Measurements from ENCODE around the gene PPEF1.

The PPEF1 gene

GRCh38 chrX:18874560-18875255, 167.3 kb downstream of the PPEF1 start:
- Mint-ChIP-seq H3K4me3 (no peak overlapping the region), H3K27me3 (no peaks in the 10 kb centered on the region), H3K9me3 (no peaks in the 10 kb centered on the region), H3K27ac (no peak overlapping the region), H3K4me1 (ENCODE audit: low read depth) (peaks cover 9% of the 10 kb centered on the region), H3K36me3 (ENCODE audit: low read depth) (no peaks in the 10 kb centered on the region)

- Mint-ChIP-seq H3K27ac (no peak overlapping the region), H3K4me3 (no peak overlapping the region), H3K36me3 (ENCODE audit: low read depth) (no peaks in the 10 kb centered on the region), H3K4me1 (ENCODE audit: low read depth) (peaks cover 9% of the 10 kb centered on the region), H3K9me3 (no peaks in the 10 kb centered on the region), H3K27me3 (no peaks in the 10 kb centered on the region)
Measured at GRCh38 chrX:18875256-18875878, 167.9 kb downstream of the PPEF1 start.

- no peaks in the 10 kb centered on the region for H3K27me3 Mint-ChIP-seq
- peaks cover 9% of the 10 kb centered on the region for H3K4me1 Mint-ChIP-seq (ENCODE audit: low read depth)
- no peaks in the 10 kb centered on the region for H3K9me3 Mint-ChIP-seq
- no peaks in the 10 kb centered on the region for H3K36me3 Mint-ChIP-seq (ENCODE audit: low read depth)
- no peak overlapping the region for H3K4me3 Mint-ChIP-seq
- no peak overlapping the region for H3K27ac Mint-ChIP-seq
Measured at GRCh38 chrX:18877469-18877868, 170.0 kb downstream of the PPEF1 start.

Measured in stimulated activated naive CD8-positive, alpha-beta T cell treated with anti-CD3 and anti-CD28 coated beads, Interleukin-15, Interleukin-2, amounts not matched to agents 100 ng/mL and 50 ng/mL, for 24 hours (primary cell).